Smooth muscle cell (in vitro differentiated cells): ENCODE measurements around the gene STIM1. TPM values are rescaled to one million over a fixed set of nuclear protein-coding genes. Genes with fewer than 3 reads are reported as not detected.

ENCODE experiments used
- DNase-seq: peaks from one replicate; lab custom pipeline; 2025; ENCODE audit not compliant: unreplicated experiment; lab: John Stamatoyannopoulos, UW
- H2AFZ ChIP-seq: fragments of 200-600 bp; sonication (generic); 2 replicates; pipeline ENCODE4 v1.6.0; 2016; ENCODE audit warnings: antibody characterized with exemption, low read depth, mild to moderate bottlenecking
- H3F3A ChIP-seq: fragments of 200-600 bp; sonication (generic); 2 replicates; pipeline ENCODE4 v1.6.0; 2017; ENCODE audit warnings: antibody characterized with exemption, low read depth
- H3K27ac ChIP-seq: fragments of 200-600 bp; sonication (generic); 2 replicates; pipeline ENCODE4 v1.5.1; 2016; ENCODE audit warnings: low read depth, mild to moderate bottlenecking
- H3K27me3 ChIP-seq: fragments of 200-600 bp; sonication (generic); 2 replicates; pipeline ENCODE4 v1.6.1; 2016; ENCODE audit warnings: low read depth, mild to moderate bottlenecking
- H3K36me3 ChIP-seq: fragments of 200-600 bp; sonication (generic); 2 replicates; pipeline ENCODE4 v1.5.1; 2016; ENCODE audit warnings: low read depth
- H3K4me1 ChIP-seq: fragments of 200-600 bp; sonication (generic); 2 replicates; pipeline ENCODE4 v1.5.1; 2016; ENCODE audit warnings: low read depth
- H3K4me2 ChIP-seq: fragments of 200-600 bp; sonication (generic); 2 replicates; pipeline ENCODE4 v1.6.0; 2016; ENCODE audit warnings: mild to moderate bottlenecking
- H3K4me3 ChIP-seq: fragments of 200-600 bp; sonication (generic); 2 replicates; pipeline ENCODE4 v1.5.1; 2016; ENCODE audit warnings: mild to moderate bottlenecking
- H3K79me2 ChIP-seq: fragments of 200-600 bp; sonication (generic); 2 replicates; pipeline ENCODE4 v1.6.0; 2016; ENCODE audit warnings: low read depth, mild to moderate bottlenecking
- H3K9ac ChIP-seq: fragments of 200-600 bp; sonication (generic); 2 replicates; pipeline ENCODE4 v1.6.0; 2016; ENCODE audit warnings: low read depth
- H3K9me3 ChIP-seq: fragments of 200-600 bp; sonication (generic); replicated peaks from 2 replicates; pipeline ENCODE4 v1.5.1; 2016; ENCODE audit warnings: low read depth
- H4K20me1 ChIP-seq: fragments of 200-600 bp; sonication (generic); 2 replicates; pipeline ENCODE4 v1.6.0; 2016; ENCODE audit warnings: low read depth
- CTCF ChIP-seq: fragments of 200-600 bp; sonication (generic); IDR thresholded peaks from 2 replicates; pipeline ENCODE4 v1.5.1; 2017; ENCODE audit warnings: borderline replicate concordance, mild to moderate bottlenecking, antibody characterized with exemption; ENCODE audit not compliant: insufficient read depth, poor library complexity, severe bottlenecking
- WGBS: methylation state at CpG from one replicate; pipeline ENCODE4 v1.1.7; 2016; ENCODE audit warnings: low lambda C conversion rate; 5-methylcytosine and 5-hydroxymethylcytosine counted together
- polyA plus RNA-seq: library from polyadenylated mRNA; unstranded; fragments of >200 nt; fragmentation: Nextera tagmentation; extraction: Ambion mirVana; gene quantifications from 2 replicates; pipeline ENCODE4 v1.2.1, GENCODE V29; 2016
- total RNA-seq: library from RNA; depleted of rRNA; stranded (reverse); fragments of >200 nt; gene quantifications from 2 replicates; pipeline ENCODE4 v1.2.3, GENCODE V29; 2014

The STIM1 gene
- total and polyA plus RNA-seq, 2 experiments from 2014 or later, result 15.3 to 31.5 TPM

GRCh38 chr11:3925513-3925912 lies 70.0 kb downstream of the STIM1 start:
- H3K4me3 ChIP-seq, result no peak overlapping the region
- no peak overlapping the region for H3K4me2 ChIP-seq
- no peak for DNase-seq
- H3K27ac ChIP-seq, result no peak overlapping the region
- H3K79me2 ChIP-seq, result peaks cover 11% of the 10 kb centered on the region
- H3K4me1 ChIP-seq, result no peaks in the 10 kb centered on the region
- no peaks in the 10 kb centered on the region for H3K36me3 ChIP-seq
- no peak for TF ChIP-seq CTCF
- H4K20me1 ChIP-seq, result peaks cover 4% of the 10 kb centered on the region
- H2AFZ ChIP-seq, result no peak overlapping the region
- no peaks in the 10 kb centered on the region for H3F3A ChIP-seq
- 97% methylated on average over 1 of the region's 1 CpG for WGBS
- no peaks in the 10 kb centered on the region for H3K27me3 ChIP-seq
- no peaks in the 10 kb centered on the region for H3K9me3 ChIP-seq
- H3K9ac ChIP-seq, result no peak overlapping the region

GRCh38 chr11:3926458-3927095 lies 71.1 kb downstream of the STIM1 start:
- Histone ChIP-seq H3F3A (no peaks in the 10 kb centered on the region), H3K4me3 (no peak overlapping the region), H3K27me3 (no peaks in the 10 kb centered on the region), H2AFZ (no peak overlapping the region), H3K36me3 (no peaks in the 10 kb centered on the region), H3K4me1 (no peaks in the 10 kb centered on the region), H3K27ac (no peak overlapping the region), H3K79me2 (peaks cover 21% of the 10 kb centered on the region), H3K9ac (no peak overlapping the region), H3K4me2 (no peak overlapping the region), H3K9me3 (no peaks in the 10 kb centered on the region), H4K20me1 (peaks cover 4% of the 10 kb centered on the region)
- no peak for TF ChIP-seq CTCF
- DNase-seq, result no peak

- no peak overlapping the region for H3K4me2 ChIP-seq
- H3F3A ChIP-seq, result no peaks in the 10 kb centered on the region
- peaks cover 4% of the 10 kb centered on the region for H4K20me1 ChIP-seq
- no peak for TF ChIP-seq CTCF
- no peaks in the 10 kb centered on the region for H3K4me1 ChIP-seq
- H3K9me3 ChIP-seq, result no peaks in the 10 kb centered on the region
- H3K79me2 ChIP-seq, result peaks cover 22% of the 10 kb centered on the region
- no peak overlapping the region for H2AFZ ChIP-seq
- no peak overlapping the region for H3K27ac ChIP-seq
- no peak overlapping the region for H3K4me3 ChIP-seq
- WGBS, result 93% methylated on average over 6 of the region's 6 CpGs
- H3K27me3 ChIP-seq, result no peaks in the 10 kb centered on the region
- no peak overlapping the region for H3K9ac ChIP-seq
- DNase-seq, result no peak
- no peaks in the 10 kb centered on the region for H3K36me3 ChIP-seq
Measured at GRCh38 chr11:3927129-3927796, 71.8 kb downstream of the STIM1 start.

GRCh38 chr11:3929232-3929631 lies 73.8 kb downstream of the STIM1 start:
- Histone ChIP-seq H2AFZ (no peak overlapping the region), H3K4me2 (no peak overlapping the region), H3K36me3 (no peaks in the 10 kb centered on the region), H3K27me3 (no peaks in the 10 kb centered on the region), H3K9ac (no peak overlapping the region), H3F3A (no peaks in the 10 kb centered on the region), H3K9me3 (no peaks in the 10 kb centered on the region), H3K27ac (no peak overlapping the region), H3K79me2 (peaks cover 12% of the 10 kb centered on the region), H4K20me1 (peaks cover 4% of the 10 kb centered on the region), H3K4me3 (no peak overlapping the region), H3K4me1 (no peaks in the 10 kb centered on the region)
- no peak for DNase-seq
- WGBS, result 77% methylated on average over 1 of the region's 1 CpG
- TF ChIP-seq CTCF, result no peak
